MCF 10A (cell line): ENCODE results near the gene TAS2R40. TPM values are rescaled to one million over a fixed set of nuclear protein-coding genes. Genes with fewer than 3 reads are reported as not detected.

ENCODE experiments used
- BruUV-seq: library from RNA; stranded (reverse); fragments of 400-500 nt; replicated peaks from 2 replicates; lab custom pipeline; 2021; lab: Mats Ljungman, UMichigan
- CTCF ChIA-PET: fragments of 300-600 bp; sonication (Branson Sonifier 250); formaldehyde crosslinking; extraction: SDS; loops from one replicate; lab custom pipeline; 2021; ENCODE audit warnings: antibody characterized with exemption, inconsistent platforms; lab: Yijun Ruan, JAX
- POLR2A ChIA-PET: fragments of 300-600, 350-650 bp; sonication (Branson Sonifier 250); formaldehyde crosslinking; extraction: SDS; loops from one replicate; lab custom pipeline; 2020; ENCODE audit warnings: antibody characterized with exemption, inconsistent platforms; lab: Yijun Ruan, JAX
- DNase-seq: peaks from one replicate; pipeline ENCODE4 v3.0.0-alpha.2; 2018; ENCODE audit not compliant: unreplicated experiment
- H3K27ac Mint-ChIP-seq: one replicate; pipeline ENCODE4 v1.8.0; 2022; ENCODE audit warnings: mild to moderate bottlenecking, low read depth, mixed read lengths; ENCODE audit not compliant: unreplicated experiment
- H3K27me3 Mint-ChIP-seq: one replicate; pipeline ENCODE4 v1.8.0; 2022; ENCODE audit warnings: mixed read lengths; ENCODE audit not compliant: insufficient read depth, unreplicated experiment
- H3K36me3 Mint-ChIP-seq: one replicate; pipeline ENCODE4 v1.8.0; 2022; ENCODE audit warnings: mild to moderate bottlenecking, moderate library complexity, mixed read lengths; ENCODE audit not compliant: insufficient read depth, unreplicated experiment
- H3K4me1 Mint-ChIP-seq: one replicate; pipeline ENCODE4 v1.8.0; 2022; ENCODE audit warnings: mixed read lengths; ENCODE audit not compliant: insufficient read depth, unreplicated experiment
- H3K4me3 Mint-ChIP-seq: one replicate; pipeline ENCODE4 v1.8.0; 2022; ENCODE audit warnings: mild to moderate bottlenecking, moderate library complexity, mixed read lengths; ENCODE audit not compliant: unreplicated experiment
- H3K9me3 Mint-ChIP-seq: one replicate; pipeline ENCODE4 v1.8.0; 2022; ENCODE audit warnings: mixed read lengths; ENCODE audit not compliant: unreplicated experiment
- CTCF ChIP-seq: fragments of 200-600 bp; IDR thresholded peaks from one replicate; pipeline ENCODE4 v1.8.0; 2022; ENCODE audit warnings: antibody characterized with exemption, mild to moderate bottlenecking; ENCODE audit not compliant: unreplicated experiment
- intact Hi-C: fragments of 100-400 bp; cut with micrococcal nuclease; formaldehyde crosslinking; loops from 2 replicates; pipeline ENCODE4 v1.14.1; 2022
- total RNA-seq: library from RNA; stranded (reverse); gene quantifications from 2 replicates; pipeline ENCODE4 v1.2.3, GENCODE V29; 2022

Gene TAS2R40
- total RNA-seq, 1 experiment from 2014 or later = not detected

GRCh38 chr7:143216151-143216550, 5.7 kb upstream of the TAS2R40 start:
- ChIA-PET POLR2A (interaction anchor here (1.5 kb wide), 1 partner anchor 24 kb away, joined by 3 read pairs; no protein-coding TSS in a partner anchor), CTCF (interaction anchor here (0.5 to 9.8 kb wide), 29 partner anchors 10 to 1589 kb away, joined by 3 to 531 read pairs (median 5); partner anchors contain the start of genes KEL and OR9A2)
- no peak for DNase-seq
- Mint-ChIP-seq H3K9me3 (no peaks in the 10 kb centered on the region), H3K27ac (no peak overlapping the region), H3K36me3 (no peaks in the 10 kb centered on the region), H3K4me1 (no peaks in the 10 kb centered on the region), H3K4me3 (no peak overlapping the region), H3K27me3 (peaks cover 27% of the 10 kb centered on the region)
- no peak for TF ChIP-seq CTCF
- no TSS peak for BruUV-seq
- intact Hi-C loops = loop anchor here (10.0 kb wide), 1 partner anchor 331 kb away; the partner anchor contains the start of gene TRPV6

GRCh38 chr7:143216686-143217085, 5.2 kb upstream of the TAS2R40 start:
- intact Hi-C loops = loop anchor here (10.0 kb wide), 1 partner anchor 332 kb away; the partner anchor contains the start of gene TRPV6
- Mint-ChIP-seq H3K9me3 (no peaks in the 10 kb centered on the region), H3K4me3 (no peak overlapping the region), H3K36me3 (no peaks in the 10 kb centered on the region), H3K27ac (no peak overlapping the region), H3K27me3 (peaks cover 33% of the 10 kb centered on the region), H3K4me1 (no peaks in the 10 kb centered on the region)
- no peak for TF ChIP-seq CTCF
- no TSS peak for BruUV-seq
- CTCF ChIA-PET = interaction anchor here (0.5 to 9.8 kb wide), 15 partner anchors 16 to 583 kb away, joined by 3 to 531 read pairs (median 5); no protein-coding TSS in a partner anchor
- POLR2A ChIA-PET = no interaction called here
- DNase-seq = no peak

GRCh38 chr7:143217806-143218205, 4.0 kb upstream of the TAS2R40 start:
- Mint-ChIP-seq H3K27me3 (peaks cover 44% of the 10 kb centered on the region), H3K4me1 (no peaks in the 10 kb centered on the region), H3K4me3 (no peak overlapping the region), H3K9me3 (no peaks in the 10 kb centered on the region), H3K27ac (no peak overlapping the region), H3K36me3 (no peaks in the 10 kb centered on the region)
- TF ChIP-seq CTCF = no peak
- POLR2A ChIA-PET = no interaction called here
- DNase-seq = no peak
- no TSS peak for BruUV-seq
- intact Hi-C loops = loop anchor here (10.0 kb wide), 1 partner anchor 333 kb away; the partner anchor contains the start of gene TRPV6
- CTCF ChIA-PET = interaction anchor here (1.1 to 9.8 kb wide), 5 partner anchors 89 to 582 kb away, joined by 3 to 531 read pairs (median 5); partner anchors contain the start of gene EPHB6

- Mint-ChIP-seq H3K27me3 (peaks cover 79% of the 10 kb centered on the region), H3K4me3 (no peak overlapping the region), H3K9me3 (no peaks in the 10 kb centered on the region), H3K36me3 (no peaks in the 10 kb centered on the region), H3K4me1 (no peaks in the 10 kb centered on the region), H3K27ac (no peak overlapping the region)
- DNase-seq = no peak
- TF ChIP-seq CTCF = no peak
- ChIA-PET POLR2A (no interaction called here), CTCF (interaction anchor here (0.6 to 9.8 kb wide), 9 partner anchors 9 to 897 kb away, joined by 3 to 531 read pairs (median 5); no protein-coding TSS in a partner anchor)
- intact Hi-C loops = no loop called here
- BruUV-seq = no TSS peak
These were observed 551 bp upstream of the TAS2R40 start for GRCh38 chr7:143221286-143221685.
